Activated T-cell treated with anti-CD3 and anti-CD28 coated beads for 24 hours (primary cell): ENCODE results near the gene ZNF442.
"Not testable (repeated sequence)": the region's sequence is repeated elsewhere in the genome, so short reads cannot be mapped to it uniquely, and the experiment has no call there.

ENCODE experiments used
- DNase-seq: peaks from one replicate; pipeline ENCODE4 v3.0.0-alpha.2; 2020; ENCODE audit warnings: low read depth

ZNF442 gene

GRCh38 chr19:12365236-12366162, at the start of gene ZNF442:
ZNF442 (minus strand) TSS chr19:12365683; CDS start chr19:12363631, 2,052 bp downstream.
- peak; percentile 86 for DNase-seq

- no peak for DNase-seq
These were observed 46.4 kb upstream of the ZNF442 start for GRCh38 chr19:12411893-12412292.

GRCh38 chr19:12400633-12401502, 35.4 kb upstream of the ZNF442 start, which contains the start of gene ZNF799:
ZNF799 (minus strand) TSS chr19:12401271; CDS start chr19:12401070, 201 bp downstream.
- DNase-seq, result peak; percentile 85

GRCh38 chr19:12399901-12400632, 34.6 kb upstream of the ZNF442 start:
- peak; percentile 17 for DNase-seq

- not testable (repeated sequence) for DNase-seq
These were observed 25.7 kb upstream of the ZNF442 start for GRCh38 chr19:12391148-12391547.

GRCh38 chr19:12386365-12386764, 20.9 kb upstream of the ZNF442 start:
- DNase-seq, result not testable (repeated sequence)

- no peak for DNase-seq
These were observed 14.9 kb upstream of the ZNF442 start for GRCh38 chr19:12380444-12380737.

- DNase-seq, result no peak
These were observed 14.4 kb upstream of the ZNF442 start for GRCh38 chr19:12379732-12380443.

GRCh38 chr19:12374026-12374425, 8.5 kb upstream of the ZNF442 start:
- DNase-seq, result no peak

GRCh38 chr19:12364391-12365235, 870 bp downstream of the ZNF442 start:
- DNase-seq, result no peak

- not testable (repeated sequence) for DNase-seq
These were observed 3.2 kb downstream of the ZNF442 start for GRCh38 chr19:12362236-12362635.

GRCh38 chr19:12353375-12353774, 12.1 kb downstream of the ZNF442 start:
- DNase-seq, result no peak

- no peak for DNase-seq
These were observed 14.6 kb downstream of the ZNF442 start for GRCh38 chr19:12350890-12351197.

GRCh38 chr19:12350185-12350889, 15.1 kb downstream of the ZNF442 start:
- DNase-seq, result no peak

GRCh38 chr19:12346896-12347295, 18.6 kb downstream of the ZNF442 start:
- no peak for DNase-seq

- DNase-seq, result no peak
These were observed 20.3 kb downstream of the ZNF442 start for GRCh38 chr19:12345197-12345596.

- DNase-seq, result peak; percentile 99
These were observed 32.0 kb downstream of the ZNF442 start, which contains the start of gene ZNF563 for GRCh38 chr19:12333162-12334159. ZNF563 (minus strand) TSS chr19:12333633; CDS start chr19:12333482, 151 bp downstream.

- peak; percentile 54 for DNase-seq
These were observed 34.1 kb downstream of the ZNF442 start for GRCh38 chr19:12331211-12331941.
